Adrenal gland (tissue), 5 donors: ENCODE data around the gene CACNA1C.

ENCODE experiments used
- CTCF ChIP-seq, 6 experiments: fragments of 450-650 bp in 4 of 6; fragments of 200-600 bp in 2 of 6; sonication (generic) in 1 of 6; IDR thresholded peaks; 1 replicate in 5 of 6; 2 replicates in 1 of 6; pipeline versions ENCODE4 v1.5.1 to v1.8.0; 2016 to 2021; ENCODE audit warnings: antibody characterized with exemption in 6 of 6, mild to moderate bottlenecking in 2 of 6, moderate library complexity in 1 of 6
- POLR2A ChIP-seq, 2 donors: fragments of 450-650 bp; IDR thresholded peaks; one replicate each; pipeline ENCODE4 v1.6.1; 2017; ENCODE audit warnings: antibody characterized with exemption in 2 of 2, mild to moderate bottlenecking in 2 of 2, moderate library complexity in 1 of 2
- donor health status: DM: no; HTN: no; CAD: no.

- TF ChIP-seq POLR2A (IDR thresholded peaks at IDR 0.05), result no peak
- TF ChIP-seq CTCF (IDR thresholded peaks at IDR 0.05), result no peak
Measured at GRCh38 chr12:2432856-2433255, 380.1 kb downstream of the CACNA1C start.
